OCI-LY3 (cell line): ENCODE results near the gene YPEL1.

ENCODE experiments used
- CTCF ChIP-seq: fragments of 200-600, 300-600 bp; sonication (generic); IDR thresholded peaks from 2 replicates; pipeline ENCODE4 v1.5.1; 2014; ENCODE audit warnings: antibody characterized with exemption, low read length, low read depth
- EZH2phosphoT487 ChIP-seq: fragments of 200-600 bp; shearing (Covaris generic); IDR thresholded peaks from 2 replicates; pipeline ENCODE4 v1.6.1; 2018; ENCODE audit warnings: antibody characterized with exemption, mixed run types, low read depth

- TF ChIP-seq CTCF (no peak), EZH2phosphoT487 (no peak)
Observed at GRCh38 chr22:21727159-21727558, 8.4 kb downstream of the YPEL1 start.
